Colon (tissue), 2 donors: ENCODE measurements around the gene C19orf44.
A peak's percentile ranks its signal among the peaks of the same experiment; 100 is the strongest.
"Not testable (repeated sequence)": the region's sequence is repeated elsewhere in the genome, so short reads cannot be mapped to it uniquely, and the experiment has no call there.

Experiments used
- FAIRE-seq: peaks from 2 replicates; lab custom pipeline; 2012; peaks lifted over from hg19 to GRCh38; lab: Jason Lieb, UNC
- donor health status: control.
- donor health status: control.

Gene C19orf44

GRCh38 chr19:16495982-16496612 is at the start of gene C19orf44, which contains the start of gene CALR3:
Gene C19orf44 (plus strand): TSS chr19:16496394. CDS start chr19:16500793, 4,399 bp downstream.
Gene CALR3 (minus strand): TSS chr19:16496167. CDS start chr19:16496129, 38 bp downstream.
- peak; percentile 55 for FAIRE-seq

DNA sequence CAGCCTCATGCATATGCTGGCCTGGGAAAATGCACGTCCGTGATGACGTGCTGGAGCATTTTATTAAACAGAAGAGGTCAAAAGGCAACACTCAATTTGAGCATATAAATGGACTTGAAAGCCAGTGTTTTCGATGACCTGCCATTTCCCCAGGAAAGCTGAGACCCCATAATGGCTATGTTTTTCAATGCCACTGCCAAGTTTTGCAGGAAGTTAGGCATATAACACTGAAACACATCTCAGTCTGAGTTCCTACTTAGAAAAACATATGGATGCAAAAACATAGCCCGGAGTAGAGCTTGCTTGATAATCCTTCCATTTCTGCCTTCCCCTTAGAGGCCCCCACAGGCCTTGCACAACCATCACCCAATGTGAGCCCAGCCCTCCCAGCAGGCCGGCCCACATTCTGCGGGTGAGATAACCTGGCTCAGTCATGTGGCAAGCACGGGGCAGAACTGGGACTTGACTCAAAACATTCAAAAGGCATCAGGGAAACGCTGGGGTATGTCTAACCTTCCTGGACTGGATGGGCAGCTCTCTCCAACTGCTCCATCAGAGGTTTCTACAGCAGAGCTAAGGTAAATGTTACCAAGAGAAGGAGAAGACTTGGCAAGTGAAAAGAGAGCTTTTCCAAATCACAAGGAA is 49.3 kb upstream of the C19orf44 start:
- no peak for FAIRE-seq

GRCh38 chr19:16448872-16449271 is 47.3 kb upstream of the C19orf44 start:
- FAIRE-seq, result not testable (repeated sequence)

DNA sequence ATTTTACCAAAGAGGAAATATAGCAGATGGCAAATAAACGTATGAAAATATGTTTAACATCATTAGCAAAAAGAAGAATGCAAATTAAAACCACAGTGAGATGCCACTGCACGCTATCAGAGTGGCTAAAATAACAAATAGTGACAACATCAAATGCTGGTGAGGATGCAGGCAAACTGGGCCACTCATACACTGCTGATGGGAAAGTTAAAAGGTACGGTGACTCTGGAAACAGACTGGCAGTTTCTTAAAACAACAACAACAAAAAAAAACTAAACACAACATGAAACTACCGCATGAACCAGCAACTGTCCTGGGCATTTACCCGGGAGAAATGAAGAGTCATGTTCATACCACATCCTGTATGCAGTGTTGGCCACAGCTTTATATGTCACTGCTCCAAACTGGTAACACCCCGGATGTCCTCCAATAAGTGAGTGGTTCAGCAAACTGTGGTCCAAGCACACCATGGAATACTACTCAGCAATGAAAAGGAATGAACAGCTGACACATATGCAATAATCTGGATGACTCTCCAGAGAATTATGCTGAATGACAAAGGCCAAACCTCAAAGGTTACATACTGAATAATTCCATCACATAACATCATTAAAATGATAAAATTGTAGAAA is 46.7 kb upstream of the C19orf44 start:
- no peak for FAIRE-seq

GRCh38 chr19:16452325-16452724 is 43.9 kb upstream of the C19orf44 start:
- FAIRE-seq, result no peak

DNA sequence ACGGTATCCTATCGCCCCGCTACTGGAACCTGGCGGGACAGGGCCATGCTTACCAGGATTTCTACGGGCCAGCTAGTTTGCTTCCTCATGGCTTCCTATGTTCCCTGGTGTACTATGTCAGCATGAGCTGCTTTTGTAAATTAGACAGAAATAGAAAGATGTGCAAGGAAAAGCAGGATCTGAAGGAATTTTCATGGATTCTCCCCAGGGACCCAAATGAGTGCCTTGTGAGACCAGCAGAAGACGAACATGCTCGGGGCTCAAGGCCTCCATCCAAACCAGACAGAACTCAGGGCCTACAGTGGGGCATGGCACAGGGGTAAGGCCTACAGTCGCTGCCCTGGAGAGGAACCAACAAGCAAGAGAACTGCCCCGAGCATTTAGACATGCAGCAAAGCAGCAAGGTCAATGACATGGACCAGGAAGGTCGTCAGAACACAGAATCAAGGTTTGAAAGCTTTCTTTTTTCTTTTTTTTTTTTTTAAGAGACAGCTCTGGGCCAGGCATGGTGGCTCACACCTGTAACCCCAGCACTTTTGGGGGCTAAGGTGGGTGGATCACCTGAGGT is 41.8 kb upstream of the C19orf44 start:
- FAIRE-seq, result no peak

DNA sequence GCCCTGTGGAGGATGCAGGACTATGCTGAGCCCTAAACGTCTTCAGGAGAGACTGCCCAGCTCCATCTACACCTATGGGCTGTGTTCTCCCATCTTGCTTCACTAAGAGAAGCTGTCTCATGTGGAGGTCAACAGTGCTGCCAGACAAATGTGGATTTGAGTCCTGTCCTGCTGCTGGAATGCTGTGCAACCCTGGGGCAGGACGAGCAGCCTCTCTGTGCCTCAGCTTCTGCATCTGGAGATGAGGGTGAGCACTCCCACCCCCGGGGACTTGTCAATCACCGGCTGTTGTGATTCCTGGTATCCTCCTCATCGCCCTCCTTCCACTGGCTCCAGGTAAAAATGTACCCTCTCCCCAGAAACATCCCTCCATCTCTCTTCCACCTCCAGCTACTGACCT is 40.7 kb upstream of the C19orf44 start:
- FAIRE-seq, result no peak

- no peak for FAIRE-seq
Observed at GRCh38 chr19:16456652-16457194, 39.5 kb upstream of the C19orf44 start.

DNA sequence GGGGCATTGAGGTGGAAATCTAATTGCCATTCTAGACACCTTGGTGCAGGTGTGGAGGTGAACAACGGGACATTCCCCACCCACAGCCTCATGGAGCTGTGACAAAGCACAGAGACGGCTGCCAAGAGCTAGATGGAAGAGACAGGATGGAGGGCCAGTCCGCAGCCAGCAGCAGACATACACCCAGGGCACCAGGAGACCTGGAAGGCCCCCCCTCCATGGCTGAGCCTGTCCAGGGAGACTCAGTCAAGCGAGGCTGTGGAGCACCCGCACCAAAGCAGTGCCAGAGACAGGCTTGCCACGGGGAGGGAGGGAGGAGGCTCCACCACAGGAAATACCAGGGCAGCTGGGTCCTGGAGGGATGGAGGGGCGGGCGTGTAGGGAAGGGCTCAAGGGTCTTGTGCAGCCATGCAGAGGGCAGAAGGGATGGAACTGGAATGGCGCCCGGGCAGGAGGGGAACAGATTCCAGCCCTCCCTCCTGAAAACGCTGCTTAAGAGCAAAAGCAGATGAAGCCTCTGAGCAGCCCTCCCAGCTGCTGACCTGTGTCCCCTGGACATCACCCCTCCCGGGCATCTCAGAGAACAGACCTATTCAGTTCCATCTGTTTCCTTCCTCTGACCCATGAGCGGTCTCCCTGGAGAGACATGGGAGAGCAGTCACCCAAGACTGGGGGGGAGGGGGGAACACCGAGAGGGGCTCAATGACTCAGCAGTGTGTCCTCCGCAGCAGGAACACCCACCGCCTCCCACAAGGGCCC is 38.8 kb upstream of the C19orf44 start:
- no peak for FAIRE-seq

DNA sequence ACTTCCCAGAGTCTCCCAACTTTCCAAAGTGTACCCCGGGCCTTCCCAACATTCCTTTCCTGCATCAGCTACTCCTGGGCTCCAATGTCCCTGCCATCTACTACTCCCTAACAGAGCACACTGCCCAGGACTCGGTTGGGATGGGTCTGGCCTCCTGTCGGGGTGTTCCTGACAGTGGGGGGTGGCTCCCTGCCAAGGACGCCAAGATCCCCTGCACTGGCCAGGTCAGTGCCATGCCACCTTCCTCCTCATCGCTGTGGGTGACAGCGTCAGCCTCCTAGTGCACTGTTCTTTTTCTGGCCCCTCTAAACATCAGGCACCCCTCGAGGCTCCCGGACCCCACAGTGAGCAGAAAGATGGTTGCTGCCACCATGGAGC is 38.3 kb upstream of the C19orf44 start:
- FAIRE-seq, result no peak

DNA sequence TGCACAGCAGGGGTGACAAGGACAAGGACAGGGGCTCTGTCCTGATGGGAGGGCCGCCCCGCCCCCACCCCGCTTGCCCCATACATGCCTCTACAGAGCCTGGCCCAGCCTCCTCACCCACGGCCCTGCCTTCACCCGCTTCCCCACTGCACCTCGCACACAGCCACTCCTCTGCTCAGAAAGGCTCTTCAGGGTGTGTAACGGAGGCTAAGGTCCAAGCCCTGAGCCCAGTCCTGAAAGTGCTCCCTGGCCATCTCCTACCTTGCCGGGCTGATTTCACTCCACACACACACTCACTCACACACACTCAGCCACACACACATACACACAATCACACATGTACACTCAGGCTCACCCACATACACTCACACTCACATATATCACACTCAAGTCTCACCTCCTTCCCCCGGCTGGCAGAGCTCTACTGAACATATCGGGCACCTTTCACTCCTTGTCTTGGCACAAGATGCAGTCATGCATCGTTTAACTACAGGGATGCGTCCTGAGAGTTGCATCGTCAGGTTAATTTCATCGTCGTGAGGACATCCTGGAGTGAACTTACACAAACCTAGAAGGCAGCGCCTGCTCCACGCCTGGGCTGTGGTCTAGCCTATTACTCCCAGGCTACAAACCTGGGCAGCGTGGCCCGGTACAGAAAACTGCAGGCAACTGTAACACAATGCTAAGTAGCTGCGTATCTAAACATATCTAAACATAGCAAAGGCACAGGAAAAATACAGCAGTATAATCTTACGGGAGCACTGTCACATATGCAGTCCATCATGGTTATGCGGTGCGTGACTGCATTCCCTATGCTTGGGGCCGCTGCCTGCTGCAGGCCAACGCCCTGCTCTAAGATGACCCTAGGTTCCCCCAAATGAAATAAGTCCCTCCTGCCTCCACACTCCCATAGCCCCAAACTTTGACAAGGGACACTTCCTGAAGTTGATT is 37.5 kb upstream of the C19orf44 start:
- FAIRE-seq, result no peak

DNA sequence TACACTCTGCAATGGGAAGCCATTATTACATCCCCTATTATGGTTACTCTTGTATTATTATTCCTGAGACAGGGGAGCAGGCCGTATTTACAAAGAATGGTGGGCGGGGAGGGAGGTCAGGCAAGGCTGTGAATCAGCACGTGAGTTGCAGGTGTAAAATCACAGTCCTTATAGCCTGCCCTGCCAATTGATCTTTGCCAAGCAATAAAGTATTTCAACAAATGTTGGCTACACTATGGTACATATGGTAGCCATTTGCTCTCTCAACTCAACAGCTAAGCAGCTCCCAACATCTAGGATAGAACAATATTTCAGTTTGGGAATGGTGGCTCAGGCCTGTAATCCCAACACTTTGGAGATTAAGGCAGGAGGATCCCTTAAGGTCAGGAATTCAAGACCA is 36.5 kb upstream of the C19orf44 start:
- no peak for FAIRE-seq

DNA sequence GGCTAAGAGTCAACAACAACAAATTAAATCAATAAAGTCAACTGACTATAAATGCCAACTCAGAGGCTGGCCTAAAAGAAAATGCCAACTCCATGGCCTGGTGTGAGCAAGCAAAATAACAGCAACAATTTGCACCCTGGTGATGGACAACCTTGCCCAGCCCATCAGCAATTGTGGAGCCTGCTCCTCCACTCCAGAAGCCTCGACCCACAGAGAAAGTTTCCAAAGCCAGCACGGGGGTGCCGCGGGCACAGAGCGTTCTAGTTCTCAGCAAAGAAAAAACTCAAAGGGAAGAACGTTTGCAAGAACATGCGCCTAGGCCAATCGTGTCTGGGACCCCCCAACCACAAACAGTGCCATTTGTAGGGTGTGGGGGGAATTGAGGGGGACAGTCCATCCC is 35.7 kb upstream of the C19orf44 start:
- FAIRE-seq, result no peak

DNA sequence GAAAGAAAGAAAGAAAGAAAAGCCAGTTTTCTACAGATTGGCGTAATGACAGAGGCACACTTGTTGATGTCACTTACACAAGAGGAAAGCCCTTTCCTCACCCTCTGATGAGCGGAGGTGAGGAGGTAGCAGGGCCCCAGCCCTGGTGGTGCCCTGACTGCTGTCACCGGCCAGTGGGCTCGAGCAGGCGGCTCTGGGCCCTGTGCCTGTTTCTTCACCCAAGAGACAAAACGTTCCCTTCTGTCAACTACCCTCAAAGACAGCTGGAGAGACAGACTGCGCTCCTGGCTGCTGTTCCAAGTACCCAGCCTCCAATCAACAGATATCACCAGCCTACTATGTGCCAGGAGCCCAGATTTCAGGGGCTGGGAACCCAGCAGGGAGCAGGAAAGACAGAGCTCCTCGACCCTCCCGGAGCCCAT is 34.6 kb upstream of the C19orf44 start:
- FAIRE-seq, result no peak

GRCh38 chr19:16462757-16463250 is 33.4 kb upstream of the C19orf44 start:
- no peak for FAIRE-seq

DNA sequence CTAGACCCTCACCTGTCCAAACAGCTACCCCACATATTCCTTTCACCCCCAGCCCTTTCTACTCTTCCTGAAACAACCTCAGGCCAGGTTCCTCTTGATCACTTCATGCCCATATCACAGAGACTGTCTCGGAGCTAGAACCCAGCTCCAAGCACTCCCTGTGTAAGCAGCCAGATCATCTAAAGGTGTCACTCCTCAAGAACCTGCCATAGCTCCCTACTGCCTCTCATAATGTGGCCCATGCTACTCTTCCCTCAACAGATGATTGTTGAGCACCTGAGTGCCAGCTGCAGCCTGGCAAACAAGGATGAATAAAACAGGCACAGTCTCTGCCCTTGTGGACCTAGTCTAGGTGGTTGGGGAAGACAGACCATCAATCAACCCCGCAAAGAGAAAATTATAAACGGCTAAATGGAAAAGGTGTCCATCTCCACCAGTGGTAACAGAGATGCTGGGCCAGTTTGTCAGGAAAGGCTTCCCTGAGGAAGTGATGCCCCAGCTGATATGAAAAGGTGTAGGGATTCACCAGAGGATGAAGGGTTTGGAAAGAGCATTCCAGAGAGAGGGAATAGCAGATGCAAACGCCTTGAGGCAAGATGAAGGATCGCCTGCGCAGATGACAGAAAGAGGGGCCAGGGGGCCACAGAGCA is 32.7 kb upstream of the C19orf44 start:
- FAIRE-seq, result no peak

DNA sequence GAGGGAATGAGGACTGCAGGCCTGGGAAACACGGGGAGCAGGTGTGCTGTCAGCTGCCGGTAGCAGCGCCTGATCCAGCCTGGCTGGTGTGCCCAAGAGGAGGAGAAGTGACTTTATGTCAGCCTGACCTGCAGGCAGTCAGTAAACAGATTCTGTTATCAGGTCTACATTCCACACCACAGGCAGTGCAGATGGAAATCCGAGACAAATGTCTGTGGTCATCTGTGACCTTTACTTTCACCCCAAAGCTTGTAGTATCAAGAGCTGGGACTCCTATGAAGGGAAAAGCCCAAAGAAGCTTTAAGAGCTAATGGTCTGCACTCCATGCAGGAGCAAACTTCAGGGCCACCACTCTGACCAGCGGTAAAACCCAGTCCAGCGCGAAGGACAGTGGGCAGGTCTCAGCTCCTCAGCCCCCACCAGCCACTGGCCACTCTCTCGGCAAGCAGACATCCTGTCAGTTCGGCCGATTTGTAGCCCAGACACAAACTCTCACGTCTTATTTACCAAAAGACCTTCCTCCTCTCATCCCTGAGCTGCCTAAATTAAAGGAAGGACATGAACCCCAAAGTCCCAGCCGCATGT is 32.1 kb upstream of the C19orf44 start:
- no peak for FAIRE-seq

- FAIRE-seq, result no peak
Observed at GRCh38 chr19:16465239-16465638, 31.0 kb upstream of the C19orf44 start.

DNA sequence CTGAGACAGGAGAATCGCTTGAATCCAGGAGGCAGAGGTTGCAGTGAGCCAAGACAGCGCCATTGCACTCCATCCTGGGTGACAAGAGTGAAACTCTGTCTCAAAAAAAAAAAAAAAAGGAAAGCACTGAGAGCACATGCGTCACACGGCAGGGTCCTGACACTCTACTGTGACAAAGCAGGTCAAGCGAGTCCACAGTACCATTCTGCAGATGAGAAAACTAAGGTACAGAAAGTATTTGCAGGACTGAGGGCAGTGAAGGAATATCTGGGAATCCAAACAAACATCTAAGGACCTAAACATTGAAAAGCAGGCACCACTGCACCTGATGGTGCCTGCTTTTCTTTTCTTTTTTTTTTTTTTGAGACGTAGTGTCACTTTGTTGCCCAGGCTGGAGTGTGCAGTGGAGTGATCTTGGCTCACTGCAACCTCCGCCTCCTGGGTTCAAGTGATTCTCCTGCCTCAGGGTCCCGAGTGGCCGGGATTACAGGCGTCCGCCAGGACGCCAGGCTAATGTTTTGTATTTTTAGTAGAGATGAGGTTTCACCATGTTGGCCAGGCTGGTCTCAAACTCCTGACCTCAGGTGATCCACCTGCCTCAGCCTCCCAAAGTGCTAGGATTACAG is 29.3 kb upstream of the C19orf44 start:
- FAIRE-seq, result not testable (repeated sequence)
